WI38 (cell line): ENCODE results near the gene CDC25A.

Experiments used
- H3K4me3 ChIP-seq: 2 replicates; pipeline ENCODE4 v1.5.1; 2011; ENCODE audit warnings: low read depth, mild to moderate bottlenecking, control low read depth, low read length
- TF ChIP-seq, protein P1 (sequence below): IDR thresholded peaks from 2 replicates; pipeline ENCODE4 v1.5.1; 2012; ENCODE audit warnings: low read depth, mild to moderate bottlenecking, control low read depth, low read length

The CDC25A gene

DNA sequence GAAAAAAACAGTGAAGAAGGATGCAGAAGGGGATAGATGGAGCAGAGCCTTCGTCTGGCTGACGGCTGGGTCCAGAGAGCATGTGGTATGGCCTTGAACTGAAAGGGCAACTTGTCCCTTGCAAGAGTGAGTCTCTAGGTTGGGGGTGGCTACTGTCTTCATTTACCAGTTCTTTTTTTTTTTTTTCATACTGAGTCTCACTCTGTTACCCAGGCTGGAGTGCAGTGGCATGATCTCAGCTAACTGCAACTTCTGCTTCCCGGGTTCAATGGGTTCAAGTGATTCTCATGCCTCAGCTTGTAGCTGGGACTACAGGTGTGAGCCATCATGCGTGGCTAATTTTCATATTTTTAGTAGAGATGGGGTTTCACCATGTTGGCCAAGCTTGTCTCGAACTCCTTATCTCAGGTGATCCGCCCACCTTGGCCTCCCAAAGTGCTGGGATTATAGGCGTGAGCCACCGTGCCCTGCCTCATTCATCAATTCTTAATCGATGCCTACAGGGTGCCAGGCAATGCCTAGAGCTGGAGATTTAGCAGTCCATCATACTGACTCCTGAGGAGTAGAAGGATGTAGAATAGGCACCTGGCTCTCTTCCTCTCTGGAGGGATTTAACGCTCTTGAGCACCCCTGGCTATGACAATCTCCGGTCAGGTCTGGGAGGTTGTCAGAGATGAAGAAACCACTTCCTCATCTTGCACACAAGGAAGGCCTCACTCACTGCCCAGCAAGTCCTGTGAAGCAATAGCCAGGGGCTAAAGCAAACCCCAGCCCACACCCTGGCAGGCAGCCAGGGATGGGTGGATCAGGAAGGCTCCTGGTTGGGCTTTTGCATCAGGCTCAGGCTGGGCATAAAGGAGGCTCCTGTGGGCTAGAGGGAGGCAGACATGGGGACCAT, 34.6 kb upstream of the CDC25A start, which contains the start of gene CAMP:
Gene CAMP, plus strand, starts transcription at position 880 of the 898 bp plus-strand sequence. Its CDS starts 17 bp downstream, at position 897.
- H3K4me3 ChIP-seq, result no peak within 1 kb of the TSS

DNA sequence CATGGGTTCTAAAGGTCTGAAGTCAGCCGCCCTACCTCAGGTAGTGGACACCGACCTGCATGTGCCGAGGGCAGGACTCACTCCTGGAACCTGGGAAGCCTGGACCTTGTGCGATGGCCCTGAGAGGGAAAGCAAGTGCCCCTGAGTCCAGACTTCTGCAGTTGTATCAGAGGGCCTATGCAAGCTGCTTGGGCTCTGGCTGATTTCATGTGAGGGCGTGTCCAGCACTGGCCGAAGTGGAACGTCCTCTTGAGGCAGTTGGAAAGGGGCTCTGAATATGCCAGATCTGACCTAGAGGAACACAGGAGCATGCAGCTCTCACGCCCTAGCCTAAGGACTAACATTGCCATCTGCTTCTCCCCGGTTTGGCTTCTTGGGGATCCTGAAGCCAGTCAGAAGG, 32.5 kb upstream of the CDC25A start:
- TF ChIP-seq, protein P1, sequence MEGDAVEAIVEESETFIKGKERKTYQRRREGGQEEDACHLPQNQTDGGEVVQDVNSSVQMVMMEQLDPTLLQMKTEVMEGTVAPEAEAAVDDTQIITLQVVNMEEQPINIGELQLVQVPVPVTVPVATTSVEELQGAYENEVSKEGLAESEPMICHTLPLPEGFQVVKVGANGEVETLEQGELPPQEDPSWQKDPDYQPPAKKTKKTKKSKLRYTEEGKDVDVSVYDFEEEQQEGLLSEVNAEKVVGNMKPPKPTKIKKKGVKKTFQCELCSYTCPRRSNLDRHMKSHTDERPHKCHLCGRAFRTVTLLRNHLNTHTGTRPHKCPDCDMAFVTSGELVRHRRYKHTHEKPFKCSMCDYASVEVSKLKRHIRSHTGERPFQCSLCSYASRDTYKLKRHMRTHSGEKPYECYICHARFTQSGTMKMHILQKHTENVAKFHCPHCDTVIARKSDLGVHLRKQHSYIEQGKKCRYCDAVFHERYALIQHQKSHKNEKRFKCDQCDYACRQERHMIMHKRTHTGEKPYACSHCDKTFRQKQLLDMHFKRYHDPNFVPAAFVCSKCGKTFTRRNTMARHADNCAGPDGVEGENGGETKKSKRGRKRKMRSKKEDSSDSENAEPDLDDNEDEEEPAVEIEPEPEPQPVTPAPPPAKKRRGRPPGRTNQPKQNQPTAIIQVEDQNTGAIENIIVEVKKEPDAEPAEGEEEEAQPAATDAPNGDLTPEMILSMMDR, result no peak
- no peak overlapping the region for H3K4me3 ChIP-seq

More for the DNA sequence above, 34.6 kb upstream of the CDC25A start, which contains the start of gene CAMP:
- TF ChIP-seq, protein P1, result no peak

DNA sequence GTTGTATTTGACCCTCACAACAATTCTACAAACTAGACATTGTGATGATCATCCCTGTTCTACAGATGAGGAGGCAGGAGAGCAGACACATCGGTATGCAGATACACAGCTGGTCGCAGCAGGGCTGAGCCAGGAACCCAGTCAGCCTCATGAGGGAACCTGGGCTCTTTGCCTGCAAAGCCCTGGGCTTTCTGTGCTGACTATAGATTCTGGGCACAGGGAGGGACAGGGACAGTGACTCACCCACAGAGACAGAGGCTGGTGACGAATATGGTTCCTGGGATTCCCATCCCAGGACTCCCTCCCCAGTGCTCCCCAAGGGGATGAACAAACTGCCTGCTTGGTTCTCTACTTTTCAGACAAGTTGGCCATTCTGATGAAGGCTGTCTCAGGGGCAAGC, 31.3 kb upstream of the CDC25A start:
- TF ChIP-seq, protein P1, result no peak

DNA sequence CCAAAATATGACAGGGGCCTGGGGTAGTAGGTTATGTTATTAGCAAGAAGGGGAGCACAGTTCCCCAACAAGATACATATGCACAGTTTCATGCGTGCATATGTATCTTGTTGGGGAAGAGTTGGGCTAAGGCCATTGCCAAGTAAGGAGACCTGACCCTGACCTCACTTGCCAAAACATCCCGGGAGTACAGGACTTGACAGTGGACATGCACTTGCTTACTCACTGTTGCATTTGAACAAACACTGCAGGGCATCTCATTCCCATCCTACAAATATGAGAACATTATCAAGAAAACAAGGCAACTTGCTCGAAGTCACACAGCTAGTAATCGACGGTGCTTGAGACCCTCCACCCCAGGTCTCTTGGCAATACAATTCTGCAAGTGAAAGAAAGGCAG, 30.3 kb upstream of the CDC25A start:
- H3K4me3 ChIP-seq, result no peak overlapping the region
- TF ChIP-seq, protein P1, result no peak

More for the DNA sequence above, 31.3 kb upstream of the CDC25A start:
- H3K4me3 ChIP-seq, result no peak overlapping the region

DNA sequence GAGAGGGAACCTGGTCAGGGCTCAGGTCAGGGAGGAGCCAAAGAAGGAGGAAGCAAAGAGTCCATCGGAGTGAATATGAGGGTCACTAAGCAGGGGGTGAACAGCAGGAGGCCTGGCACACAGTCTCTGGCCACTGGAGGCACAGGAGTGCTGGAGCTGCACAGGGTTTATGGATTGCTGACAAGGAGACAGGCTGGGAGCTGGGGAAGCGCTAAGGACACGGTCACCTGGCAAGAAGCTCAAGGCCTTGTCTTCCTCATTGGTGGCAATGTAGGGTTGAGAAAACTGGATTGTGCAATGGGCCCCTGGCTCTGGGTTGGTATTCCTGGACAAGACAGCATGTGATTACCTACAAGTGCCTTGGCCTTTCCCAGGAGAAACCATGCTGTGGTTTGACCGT, 29.2 kb upstream of the CDC25A start:
- no peak overlapping the region for H3K4me3 ChIP-seq
- TF ChIP-seq, protein P1, result no peak

DNA sequence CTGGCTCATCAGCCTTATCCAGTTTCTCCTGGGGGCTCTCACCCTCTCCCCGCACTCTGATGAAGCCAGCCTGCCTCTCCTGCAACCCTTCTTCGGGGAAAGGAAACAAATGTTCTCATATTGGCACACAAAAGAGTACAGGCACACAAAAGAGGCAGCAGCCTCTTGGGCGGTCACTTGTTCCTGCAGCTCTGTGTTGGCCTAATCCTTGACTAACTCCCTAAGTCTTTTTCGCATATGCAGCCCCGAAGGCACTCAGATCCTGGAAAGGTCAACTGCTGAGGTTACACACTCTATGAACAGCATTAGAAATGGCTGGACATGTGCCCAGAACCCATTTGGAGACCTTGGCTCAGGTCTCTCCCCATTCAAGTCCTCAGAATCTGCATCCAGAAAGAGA, 27.7 kb upstream of the CDC25A start:
- H3K4me3 ChIP-seq, result no peak overlapping the region
- TF ChIP-seq, protein P1, result no peak

DNA sequence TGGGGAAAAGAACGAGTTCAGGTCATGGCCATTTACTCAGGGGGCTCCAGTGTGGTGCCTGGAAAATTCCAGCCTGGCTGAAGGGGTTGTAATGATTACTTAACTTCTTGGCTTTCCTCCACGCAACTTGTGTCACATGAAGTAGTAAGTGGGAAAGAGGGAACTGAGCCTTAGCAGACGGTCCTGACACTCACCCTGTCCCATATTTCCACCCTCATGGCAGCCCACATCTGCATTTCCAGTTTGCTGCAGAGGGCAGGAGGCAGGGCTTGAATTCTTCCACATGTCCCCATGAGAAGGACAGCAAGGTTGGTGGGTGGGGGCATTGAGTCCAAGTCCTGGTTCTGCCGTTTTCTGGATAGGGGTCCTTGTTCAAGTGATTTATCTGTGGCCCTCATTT, 27.2 kb upstream of the CDC25A start:
- no peak overlapping the region for H3K4me3 ChIP-seq
- TF ChIP-seq, protein P1, result no peak
